NCI-H524 (cell line): ENCODE measurements around the gene C2orf81.
"Not testable (repeated sequence)": the region's sequence is repeated elsewhere in the genome, so short reads cannot be mapped to it uniquely, and the experiment has no call there.

Experiments
- DNase-seq, 2 experiments: peaks; one replicate each; lab custom pipeline; 2025; lab: John Stamatoyannopoulos, UW

The C2orf81 gene

GRCh38 chr2:74423231-74424095 is 2.0 kb upstream of the C2orf81 start:
- DNase-seq = no peak

GRCh38 chr2:74420443-74421103 is 846 bp downstream of the C2orf81 start:
- DNase-seq = not testable (repeated sequence)

- DNase-seq = no peak
Measured at GRCh38 chr2:74420006-74420405, 1.4 kb downstream of the C2orf81 start.

GRCh38 chr2:74419345-74419744 is 2.1 kb downstream of the C2orf81 start:
- DNase-seq = no peak

GRCh38 chr2:74418312-74418711 is 3.1 kb downstream of the C2orf81 start:
- DNase-seq = no peak

- no peak for DNase-seq
Measured at GRCh38 chr2:74417763-74418162, 3.7 kb downstream of the C2orf81 start.

GRCh38 chr2:74417197-74417596 is 4.2 kb downstream of the C2orf81 start:
- DNase-seq = no peak

- DNase-seq = peak in 1 of 2 experiments; percentile 57
Measured at GRCh38 chr2:74416778-74417177, 4.6 kb downstream of the C2orf81 start.

- no peak for DNase-seq
Measured at GRCh38 chr2:74415762-74416395, 5.5 kb downstream of the C2orf81 start.

- DNase-seq = peak; percentile 46 to 60
Measured at GRCh38 chr2:74414881-74415761, 6.3 kb downstream of the C2orf81 start.

GRCh38 chr2:74414441-74414840 is 7.0 kb downstream of the C2orf81 start:
- DNase-seq = peak in 1 of 2 experiments; percentile 57

- DNase-seq = no peak
Measured at GRCh38 chr2:74413001-74413698, 8.3 kb downstream of the C2orf81 start.

GRCh38 chr2:74407682-74408081 is 13.7 kb downstream of the C2orf81 start:
- DNase-seq = no peak

- DNase-seq = no peak
Measured at GRCh38 chr2:74406035-74406434, 15.4 kb downstream of the C2orf81 start.

GRCh38 chr2:74401891-74402290 is 19.5 kb downstream of the C2orf81 start:
- DNase-seq = no peak

- DNase-seq = peak in 1 of 2 experiments; percentile 18
Measured at GRCh38 chr2:74399785-74400184, 21.6 kb downstream of the C2orf81 start.

- no peak for DNase-seq
Measured at GRCh38 chr2:74396149-74396548, 25.3 kb downstream of the C2orf81 start.

- DNase-seq = no peak
Measured at GRCh38 chr2:74393525-74393924, 27.9 kb downstream of the C2orf81 start.

- DNase-seq = no peak
Measured at GRCh38 chr2:74392449-74392743, 29.0 kb downstream of the C2orf81 start.

- DNase-seq = peak; percentile 70 to 92
Measured at GRCh38 chr2:74391580-74392448, 29.6 kb downstream of the C2orf81 start.
